K562 (cell line): ENCODE results near the gene SLC4A2. TPM values are rescaled to one million over a fixed set of nuclear protein-coding genes. Genes with fewer than 3 reads are reported as not detected.

Source experiments
- ARID4B ChIP-seq: sonication (generic); formaldehyde crosslinking; IDR thresholded peaks from 2 replicates; pipeline ENCODE4 v1.8.0; 2022; ENCODE audit warnings: mild to moderate bottlenecking, missing genetic modification reagents
- CBX2 ChIP-seq: fragments of 200-600 bp; sonication (generic); IDR thresholded peaks from one replicate; pipeline ENCODE4 v1.6.1; 2012; ENCODE audit warnings: mild to moderate bottlenecking, low read length, inconsistent platforms; ENCODE audit not compliant: insufficient read depth, poor library complexity, severe bottlenecking
- CHCHD3 ChIP-seq: fragments of 250-450 bp; sonication (Bioruptor Pico); IDR thresholded peaks from 2 replicates; pipeline ENCODE4 v2.1.2; 2022; ENCODE audit warnings: mild to moderate bottlenecking
- DDX20 ChIP-seq: fragments of 450-650 bp; IDR thresholded peaks from 2 replicates; pipeline ENCODE4 v1.6.1; 2016; ENCODE audit warnings: missing genetic modification characterization, low read depth, mild to moderate bottlenecking, missing compliant biosample characterization, moderate library complexity
- ETS1 ChIP-seq: conservative IDR thresholded peaks from 2 replicates; pipeline ENCODE4 v1.6.1; 2011; ENCODE audit warnings: low read depth, mild to moderate bottlenecking, low read length; ENCODE audit not compliant: control insufficient read depth
- KDM5B ChIP-seq: fragments of 200-600 bp; sonication (generic); IDR thresholded peaks from 2 replicates; pipeline ENCODE4 v1.6.1; 2012; ENCODE audit warnings: low read depth, mild to moderate bottlenecking, moderate library complexity, low read length, control low read depth, inconsistent platforms; ENCODE audit not compliant: insufficient replicate concordance
- POLR2A ChIP-seq: fragments of 450-650 bp; conservative IDR thresholded peaks from 2 replicates; pipeline ENCODE4 v1.6.1; 2016
- TAF7 ChIP-seq: fragments of 450-650 bp; IDR thresholded peaks from 2 replicates; pipeline ENCODE4 v1.6.1; 2016; ENCODE audit warnings: missing genetic modification characterization, missing compliant biosample characterization
- ZNF311 ChIP-seq: fragments of 250-450 bp; sonication (Bioruptor Pico); IDR thresholded peaks from 2 replicates; pipeline ENCODE4 v1.4.0; 2020; ENCODE audit warnings: mild to moderate bottlenecking, moderate library complexity
- polyA plus RNA-seq, 8 experiments: library from polyadenylated mRNA; depleted of rRNA in 4 of 8; stranded (reverse) in 5 of 8; unstranded in 3 of 8; fragments of >200 nt; fragmentation: Nextera tagmentation in 2 of 8; fragmentation: Illumina TruSeq in 1 of 8; extraction: Ambion mirVana in 2 of 8; extraction: Trizol in 1 of 8; gene quantifications; 2 replicates each; pipeline versions ENCODE4 v1.2.1 to v1.2.3, GENCODE V29; 2011 to 2014; ENCODE audit warnings: inconsistent platforms in 1 of 8, missing spikeins in 1 of 8
- total RNA-seq, 7 experiments: library from RNA; depleted of rRNA in 6 of 7; stranded (reverse); fragments of >200 nt in 6 of 7; fragmentation: Illumina TruSeq in 2 of 7; extraction: Trizol in 2 of 7; gene quantifications; 2 replicates each; pipeline versions ENCODE4 v1.2.1 to v1.2.3, GENCODE V29; 2011 to 2021; ENCODE audit warnings: low replicate concordance in 1 of 7
- TF ChIP-seq, protein P1 (sequence below): fragments of 250-450 bp; sonication (Bioruptor Pico); IDR thresholded peaks from 2 replicates; pipeline ENCODE4 v1.4.0; 2020
- TF ChIP-seq, protein P2 (sequence below): fragments of 250-450 bp; sonication (Bioruptor Pico); IDR thresholded peaks from 2 replicates; pipeline ENCODE4 v1.5.0; 2020; ENCODE audit warnings: mild to moderate bottlenecking, borderline replicate concordance

SLC4A2 gene
- total and polyA plus RNA-seq, 9 of the 15 experiments (the other 6 are each of a cell fraction or from before 2014, with no cell fraction given): 11.4 to 375 (median 130) TPM

DNA sequence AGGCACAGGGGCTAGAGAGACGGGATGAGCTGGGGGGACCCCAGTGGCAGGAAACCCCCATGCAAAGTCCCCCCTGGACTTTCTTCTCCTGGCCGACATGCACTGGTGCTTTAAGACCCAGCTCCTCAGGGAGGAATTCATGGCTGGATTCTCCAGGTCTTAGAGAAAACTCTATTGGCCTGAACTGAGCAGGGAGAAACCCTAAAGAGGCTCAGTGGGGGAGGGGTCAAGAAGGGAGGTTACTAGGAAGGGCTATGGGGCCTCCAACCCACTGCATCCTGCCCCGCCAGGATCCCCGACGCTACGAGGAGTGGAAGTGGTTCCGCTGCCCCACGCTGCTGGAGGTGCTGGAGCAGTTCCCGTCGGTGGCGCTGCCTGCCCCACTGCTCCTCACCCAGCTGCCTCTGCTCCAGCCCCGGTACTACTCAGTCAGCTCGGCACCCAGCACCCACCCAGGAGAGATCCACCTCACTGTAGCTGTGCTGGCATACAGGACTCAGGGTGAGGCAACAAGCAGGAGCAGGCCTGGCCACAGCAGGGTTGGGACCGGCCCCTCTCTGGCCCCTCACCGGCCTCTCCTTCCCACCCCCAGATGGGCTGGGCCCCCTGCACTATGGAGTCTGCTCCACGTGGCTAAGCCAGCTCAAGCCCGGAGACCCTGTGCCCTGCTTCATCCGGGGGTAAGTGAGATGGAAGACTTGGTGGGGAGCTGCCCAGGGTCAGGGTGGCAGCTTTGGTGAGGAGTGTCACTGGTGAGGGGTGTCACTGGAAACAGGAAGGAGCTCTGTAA lies 48.9 kb upstream of the SLC4A2 start (continued):
- TF ChIP-seq, protein P1, sequence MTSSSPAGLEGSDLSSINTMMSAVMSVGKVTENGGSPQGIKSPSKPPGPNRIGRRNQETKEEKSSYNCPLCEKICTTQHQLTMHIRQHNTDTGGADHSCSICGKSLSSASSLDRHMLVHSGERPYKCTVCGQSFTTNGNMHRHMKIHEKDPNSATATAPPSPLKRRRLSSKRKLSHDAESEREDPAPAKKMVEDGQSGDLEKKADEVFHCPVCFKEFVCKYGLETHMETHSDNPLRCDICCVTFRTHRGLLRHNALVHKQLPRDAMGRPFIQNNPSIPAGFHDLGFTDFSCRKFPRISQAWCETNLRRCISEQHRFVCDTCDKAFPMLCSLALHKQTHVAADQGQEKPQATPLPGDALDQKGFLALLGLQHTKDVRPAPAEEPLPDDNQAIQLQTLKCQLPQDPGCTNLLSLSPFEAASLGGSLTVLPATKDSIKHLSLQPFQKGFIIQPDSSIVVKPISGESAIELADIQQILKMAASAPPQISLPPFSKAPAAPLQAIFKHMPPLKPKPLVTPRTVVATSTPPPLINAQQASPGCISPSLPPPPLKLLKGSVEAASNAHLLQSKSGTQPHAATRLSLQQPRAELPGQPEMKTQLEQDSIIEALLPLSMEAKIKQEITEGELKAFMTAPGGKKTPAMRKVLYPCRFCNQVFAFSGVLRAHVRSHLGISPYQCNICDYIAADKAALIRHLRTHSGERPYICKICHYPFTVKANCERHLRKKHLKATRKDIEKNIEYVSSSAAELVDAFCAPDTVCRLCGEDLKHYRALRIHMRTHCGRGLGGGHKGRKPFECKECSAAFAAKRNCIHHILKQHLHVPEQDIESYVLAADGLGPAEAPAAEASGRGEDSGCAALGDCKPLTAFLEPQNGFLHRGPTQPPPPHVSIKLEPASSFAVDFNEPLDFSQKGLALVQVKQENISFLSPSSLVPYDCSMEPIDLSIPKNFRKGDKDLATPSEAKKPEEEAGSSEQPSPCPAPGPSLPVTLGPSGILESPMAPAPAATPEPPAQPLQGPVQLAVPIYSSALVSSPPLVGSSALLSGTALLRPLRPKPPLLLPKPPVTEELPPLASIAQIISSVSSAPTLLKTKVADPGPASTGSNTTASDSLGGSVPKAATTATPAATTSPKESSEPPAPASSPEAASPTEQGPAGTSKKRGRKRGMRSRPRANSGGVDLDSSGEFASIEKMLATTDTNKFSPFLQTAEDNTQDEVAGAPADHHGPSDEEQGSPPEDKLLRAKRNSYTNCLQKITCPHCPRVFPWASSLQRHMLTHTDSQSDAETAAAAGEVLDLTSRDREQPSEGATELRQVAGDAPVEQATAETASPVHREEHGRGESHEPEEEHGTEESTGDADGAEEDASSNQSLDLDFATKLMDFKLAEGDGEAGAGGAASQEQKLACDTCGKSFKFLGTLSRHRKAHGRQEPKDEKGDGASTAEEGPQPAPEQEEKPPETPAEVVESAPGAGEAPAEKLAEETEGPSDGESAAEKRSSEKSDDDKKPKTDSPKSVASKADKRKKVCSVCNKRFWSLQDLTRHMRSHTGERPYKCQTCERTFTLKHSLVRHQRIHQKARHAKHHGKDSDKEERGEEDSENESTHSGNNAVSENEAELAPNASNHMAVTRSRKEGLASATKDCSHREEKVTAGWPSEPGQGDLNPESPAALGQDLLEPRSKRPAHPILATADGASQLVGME (CRISPR knock-in tag): no peak
- TF ChIP-seq CHCHD3 (CRISPR knock-in tag): no peak
- TF ChIP-seq DDX20 (tag): no peak
- TF ChIP-seq TAF7: peak; percentile 48; the same call in 1 of the 2 replicates
- no peak for TF ChIP-seq CBX2
- TF ChIP-seq KDM5B: no peak
- TF ChIP-seq POLR2A: peak; percentile 73
- 0 out of 2 replicates have a peak, but pooled peaks have one; percentile 65 for TF ChIP-seq ARID4B
- peak; percentile 58 for TF ChIP-seq ETS1
- no peak for TF ChIP-seq ZNF311
- TF ChIP-seq, protein P2, sequence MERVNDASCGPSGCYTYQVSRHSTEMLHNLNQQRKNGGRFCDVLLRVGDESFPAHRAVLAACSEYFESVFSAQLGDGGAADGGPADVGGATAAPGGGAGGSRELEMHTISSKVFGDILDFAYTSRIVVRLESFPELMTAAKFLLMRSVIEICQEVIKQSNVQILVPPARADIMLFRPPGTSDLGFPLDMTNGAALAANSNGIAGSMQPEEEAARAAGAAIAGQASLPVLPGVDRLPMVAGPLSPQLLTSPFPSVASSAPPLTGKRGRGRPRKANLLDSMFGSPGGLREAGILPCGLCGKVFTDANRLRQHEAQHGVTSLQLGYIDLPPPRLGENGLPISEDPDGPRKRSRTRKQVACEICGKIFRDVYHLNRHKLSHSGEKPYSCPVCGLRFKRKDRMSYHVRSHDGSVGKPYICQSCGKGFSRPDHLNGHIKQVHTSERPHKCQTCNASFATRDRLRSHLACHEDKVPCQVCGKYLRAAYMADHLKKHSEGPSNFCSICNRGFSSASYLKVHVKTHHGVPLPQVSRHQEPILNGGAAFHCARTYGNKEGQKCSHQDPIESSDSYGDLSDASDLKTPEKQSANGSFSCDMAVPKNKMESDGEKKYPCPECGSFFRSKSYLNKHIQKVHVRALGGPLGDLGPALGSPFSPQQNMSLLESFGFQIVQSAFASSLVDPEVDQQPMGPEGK (CRISPR knock-in tag): no peak; the same call in 1 of the 2 replicates
